ENCODE measurements around the gene TROAP. TPM values are rescaled to one million over a fixed set of nuclear protein-coding genes. Genes with fewer than 3 reads are reported as not detected.

Gene TROAP
- total and polyA plus RNA-seq, 9 of the 15 experiments (the other 6 are each of a cell fraction or from before 2014, with no cell fraction given) = 46.4 to 171 (median 59.8) TPM

DNA sequence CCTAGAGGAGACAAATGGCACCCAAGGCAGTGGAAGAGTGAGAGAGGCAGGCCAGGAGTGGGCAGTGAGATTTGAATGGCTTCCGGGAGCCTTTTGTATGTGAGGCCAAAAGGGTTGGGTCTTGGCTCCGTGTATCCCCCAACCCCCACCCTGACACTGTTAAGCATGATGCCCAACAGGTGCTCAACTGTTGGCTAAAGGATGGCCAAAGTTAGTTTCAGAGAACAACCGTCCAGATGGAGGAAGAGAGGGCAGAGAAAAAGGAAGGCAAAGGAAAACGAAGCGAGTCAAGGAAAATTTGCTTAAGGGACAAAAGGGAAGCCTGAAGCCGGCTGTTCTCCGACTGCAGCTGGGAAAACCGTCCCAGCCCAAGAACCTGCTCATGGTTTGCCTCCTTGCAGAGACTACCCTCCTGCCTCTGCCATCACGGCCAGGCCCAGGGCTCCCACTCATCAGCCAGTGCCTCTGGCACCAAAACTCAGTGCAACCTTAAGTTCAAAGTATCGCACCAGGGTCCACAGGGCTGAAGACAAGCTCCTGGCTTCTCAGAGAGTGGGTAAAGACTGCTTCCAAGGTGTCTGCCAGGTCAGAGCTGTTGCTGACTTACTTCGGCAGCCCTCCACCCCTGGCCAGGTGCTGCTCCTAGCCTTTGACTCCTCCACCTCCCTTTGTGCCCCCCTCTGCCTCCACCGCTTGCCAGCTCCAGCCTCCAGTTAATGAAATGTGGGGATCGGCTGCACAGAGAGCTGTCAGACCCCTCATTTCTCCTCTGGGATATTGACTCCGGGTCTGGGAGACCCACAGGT is 18.1 kb downstream of the TROAP start (continued):
- TF ChIP-seq, protein P1, sequence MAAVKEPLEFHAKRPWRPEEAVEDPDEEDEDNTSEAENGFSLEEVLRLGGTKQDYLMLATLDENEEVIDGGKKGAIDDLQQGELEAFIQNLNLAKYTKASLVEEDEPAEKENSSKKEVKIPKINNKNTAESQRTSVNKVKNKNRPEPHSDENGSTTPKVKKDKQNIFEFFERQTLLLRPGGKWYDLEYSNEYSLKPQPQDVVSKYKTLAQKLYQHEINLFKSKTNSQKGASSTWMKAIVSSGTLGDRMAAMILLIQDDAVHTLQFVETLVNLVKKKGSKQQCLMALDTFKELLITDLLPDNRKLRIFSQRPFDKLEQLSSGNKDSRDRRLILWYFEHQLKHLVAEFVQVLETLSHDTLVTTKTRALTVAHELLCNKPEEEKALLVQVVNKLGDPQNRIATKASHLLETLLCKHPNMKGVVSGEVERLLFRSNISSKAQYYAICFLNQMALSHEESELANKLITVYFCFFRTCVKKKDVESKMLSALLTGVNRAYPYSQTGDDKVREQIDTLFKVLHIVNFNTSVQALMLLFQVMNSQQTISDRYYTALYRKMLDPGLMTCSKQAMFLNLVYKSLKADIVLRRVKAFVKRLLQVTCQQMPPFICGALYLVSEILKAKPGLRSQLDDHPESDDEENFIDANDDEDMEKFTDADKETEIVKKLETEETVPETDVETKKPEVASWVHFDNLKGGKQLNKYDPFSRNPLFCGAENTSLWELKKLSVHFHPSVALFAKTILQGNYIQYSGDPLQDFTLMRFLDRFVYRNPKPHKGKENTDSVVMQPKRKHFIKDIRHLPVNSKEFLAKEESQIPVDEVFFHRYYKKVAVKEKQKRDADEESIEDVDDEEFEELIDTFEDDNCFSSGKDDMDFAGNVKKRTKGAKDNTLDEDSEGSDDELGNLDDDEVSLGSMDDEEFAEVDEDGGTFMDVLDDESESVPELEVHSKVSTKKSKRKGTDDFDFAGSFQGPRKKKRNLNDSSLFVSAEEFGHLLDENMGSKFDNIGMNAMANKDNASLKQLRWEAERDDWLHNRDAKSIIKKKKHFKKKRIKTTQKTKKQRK (IDR thresholded peaks at IDR 0.05; ENCODE audit: borderline replicate concordance, low read depth, low read length) = no peak
- TF ChIP-seq BCOR (IDR thresholded peaks at IDR 0.05) (no peak), RUNX1 (IDR thresholded peaks at IDR 0.05; ENCODE audit: low read depth) (no peak), NFXL1 (CRISPR knock-in tag; IDR thresholded peaks at IDR 0.05) (no peak)

DNA sequence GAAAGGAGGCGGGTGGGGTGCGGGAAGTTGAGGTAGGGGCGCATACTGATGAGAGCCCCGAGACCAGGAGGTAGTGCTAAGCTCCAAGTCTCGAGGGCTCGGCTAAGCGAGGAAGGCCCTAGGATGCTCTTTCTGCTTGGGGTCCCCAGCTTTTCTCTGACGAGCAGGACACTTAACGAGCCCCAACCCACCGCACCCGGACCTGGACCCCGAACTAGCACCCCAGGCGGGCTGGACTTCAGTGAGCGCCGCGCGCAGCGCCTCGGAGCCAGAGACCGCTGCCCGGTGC is 18.7 kb downstream of the TROAP start:
- Histone ChIP-seq H3K79me2 (ENCODE audit: control insufficient read depth, insufficient read depth, low read length) (no peaks in the 10 kb centered on the region), H3K4me2 (ENCODE audit: insufficient read depth, low read length) (peak overlapping the region; percentile 75), H3K9me1 (ENCODE audit: control insufficient read depth, insufficient read depth, low read length) (no peaks in the 10 kb centered on the region), H3K36me3 (ENCODE audit: control insufficient read depth, insufficient read depth, low read length) (no peaks in the 10 kb centered on the region), H3K9me3 (replicated peaks; ENCODE audit: control insufficient read depth, insufficient read depth, low read depth, low read length) (no peaks in the 10 kb centered on the region), H3K4me3 (peak overlapping the region; percentile 41; the same call in 1 of the 2 replicates), H4K20me1 (replicated peaks; ENCODE audit: control insufficient read depth, insufficient read depth, low read length) (peaks cover 2% of the 10 kb centered on the region; the same call in 1 of the 2 replicates), H3K27ac (ENCODE audit: extremely low read depth, low read depth, low read length) (no peak overlapping the region), H3K27me3 (ENCODE audit: control insufficient read depth in 2 of 2, insufficient read depth in 2 of 2, low read length in 2 of 2) (peaks cover 19 to 21% of the 10 kb centered on the region in 2 experiments; a peak in 4 of 5 replicates), H3K9ac (ENCODE audit: insufficient read depth in 1 of 2, low read depth in 2 of 2, low read length in 2 of 2) (peak overlapping the region in 1 of 2 experiments; percentile 75; a peak in 1 of 4 replicates), H3K4me1 (replicated peaks in 1 of 2; ENCODE audit: control insufficient read depth in 2 of 2, insufficient read depth in 2 of 2, low read length in 2 of 2) (peaks cover 26 to 62% of the 10 kb centered on the region in 2 experiments), H2AFZ (ENCODE audit: low read depth, low read length) (no peak overlapping the region)
- FAIRE-seq (no peak), DNase-seq (ENCODE audit: extremely low read depth in 1 of 4, low spot score in 3 of 4) (no peak), ATAC-seq (no peak)
- in situ Hi-C loops (cut with MboI) = no loop called here
- ChIA-PET POLR2A (interaction anchor here (0.5 to 3.1 kb wide), 8 partner anchors 10 to 355 kb away, joined by 3 to 27 read pairs (median 6); partner anchors contain the start of genes TROAP and TUBA1C), CTCF (ENCODE audit: low intra/inter-chr PET ratio) (interaction anchor here (0.5 to 2.9 kb wide), 8 partner anchors 9 to 278 kb away, joined by 3 to 49 read pairs (median 7); no protein-coding TSS in a partner anchor)
- no TSS peak for BruUV-seq (replicated peaks)
- whole genome bisulfite sequencing (ENCODE audit: insufficient coverage, low coverage, missing lambda C conversion rate) = 82% methylated on average over 13 of the region's 21 CpGs
- intact Hi-C loops (cut with micrococcal nuclease) = loop anchor here (1.0 to 10.0 kb wide), 4 partner anchors 10 to 367 kb away; partner anchors contain the start of genes KMT2D, RHEBL1, WNT1 and WNT10B
- TF ChIP-seq MTA3 (IDR thresholded peaks at IDR 0.05; ENCODE audit: borderline replicate concordance) (no peak), ZFX (CRISPR knock-in tag; IDR thresholded peaks at IDR 0.05) (no peak), ZNF830 (CRISPR knock-in tag; IDR thresholded peaks at IDR 0.05) (no peak), CBX5 (IDR thresholded peaks at IDR 0.05; ENCODE audit: borderline replicate concordance, low read depth) (no peak), SMARCB1 (IDR thresholded peaks at IDR 0.05; ENCODE audit: insufficient read length, low read depth) (no peak), MYBL2 (IDR thresholded peaks at IDR 0.05; ENCODE audit: low read depth) (no peak), MYBL2 (CRISPR knock-in tag; IDR thresholded peaks at IDR 0.05; ENCODE audit: borderline replicate concordance) (no peak)
- TF ChIP-seq, protein P2, sequence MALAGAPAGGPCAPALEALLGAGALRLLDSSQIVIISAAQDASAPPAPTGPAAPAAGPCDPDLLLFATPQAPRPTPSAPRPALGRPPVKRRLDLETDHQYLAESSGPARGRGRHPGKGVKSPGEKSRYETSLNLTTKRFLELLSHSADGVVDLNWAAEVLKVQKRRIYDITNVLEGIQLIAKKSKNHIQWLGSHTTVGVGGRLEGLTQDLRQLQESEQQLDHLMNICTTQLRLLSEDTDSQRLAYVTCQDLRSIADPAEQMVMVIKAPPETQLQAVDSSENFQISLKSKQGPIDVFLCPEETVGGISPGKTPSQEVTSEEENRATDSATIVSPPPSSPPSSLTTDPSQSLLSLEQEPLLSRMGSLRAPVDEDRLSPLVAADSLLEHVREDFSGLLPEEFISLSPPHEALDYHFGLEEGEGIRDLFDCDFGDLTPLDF (CRISPR knock-in tag; IDR thresholded peaks at IDR 0.05) = no peak
- TF ChIP-seq, protein P3, sequence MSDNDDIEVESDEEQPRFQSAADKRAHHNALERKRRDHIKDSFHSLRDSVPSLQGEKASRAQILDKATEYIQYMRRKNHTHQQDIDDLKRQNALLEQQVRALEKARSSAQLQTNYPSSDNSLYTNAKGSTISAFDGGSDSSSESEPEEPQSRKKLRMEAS (CRISPR knock-in tag; IDR thresholded peaks at IDR 0.05) = no peak

Data from K562 (cell line).